HG03095 (cell line): ENCODE results near the gene NEB.
"Not testable (repeated sequence)": the region's sequence is repeated elsewhere in the genome, so short reads cannot be mapped to it uniquely, and the experiment has no call there.

Experiments
- ATAC-seq: cut with Tn5 transposase; IDR thresholded peaks from one replicate; pipeline ENCODE4 v1.9.1; 2021; ENCODE audit warnings: moderate library complexity; ENCODE audit not compliant: unreplicated experiment

NEB gene

DNA sequence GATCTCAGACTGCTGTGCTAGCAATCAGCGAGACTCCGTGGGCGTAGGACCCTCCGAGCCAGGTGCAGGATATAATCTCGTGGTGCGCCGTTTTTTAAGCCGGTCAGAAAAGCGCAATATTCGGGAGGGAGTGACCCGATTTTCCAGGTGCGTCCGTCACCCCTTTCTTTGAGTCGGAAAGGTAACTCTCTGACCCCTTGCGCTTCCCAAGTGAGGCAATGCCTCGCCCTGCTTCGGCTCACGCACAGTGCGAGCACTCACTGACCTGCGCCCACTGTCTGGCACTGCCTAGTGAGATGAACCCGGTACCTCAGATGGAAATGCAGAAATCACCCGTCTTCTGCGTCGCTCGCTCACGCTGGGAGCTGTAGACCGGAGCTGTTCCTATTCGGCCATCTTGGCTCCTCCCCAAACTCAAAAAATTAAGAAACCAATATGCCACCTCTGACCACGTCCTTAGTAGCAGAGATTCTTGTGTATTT is 29.8 kb downstream of the NEB start:
- ATAC-seq: not testable (repeated sequence)

DNA sequence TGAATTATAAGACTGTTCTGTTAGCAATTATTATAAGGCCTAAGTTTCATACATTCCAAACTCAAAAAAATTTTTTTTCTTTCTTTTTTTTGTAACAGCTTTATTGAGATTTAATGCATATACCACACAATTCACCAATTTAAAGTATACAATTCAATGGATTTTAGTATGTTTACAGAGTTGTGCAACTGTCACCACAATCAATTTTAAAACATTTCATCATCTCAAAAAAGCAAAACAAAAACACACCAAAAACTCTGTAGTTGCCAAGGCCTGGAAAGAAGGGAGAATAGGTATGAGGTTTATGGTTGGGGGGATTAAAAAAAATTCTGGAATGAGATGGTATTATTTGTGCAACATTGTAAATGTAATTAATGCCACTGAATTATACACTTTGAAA is 36.1 kb downstream of the NEB start:
- not testable (repeated sequence) for ATAC-seq

DNA sequence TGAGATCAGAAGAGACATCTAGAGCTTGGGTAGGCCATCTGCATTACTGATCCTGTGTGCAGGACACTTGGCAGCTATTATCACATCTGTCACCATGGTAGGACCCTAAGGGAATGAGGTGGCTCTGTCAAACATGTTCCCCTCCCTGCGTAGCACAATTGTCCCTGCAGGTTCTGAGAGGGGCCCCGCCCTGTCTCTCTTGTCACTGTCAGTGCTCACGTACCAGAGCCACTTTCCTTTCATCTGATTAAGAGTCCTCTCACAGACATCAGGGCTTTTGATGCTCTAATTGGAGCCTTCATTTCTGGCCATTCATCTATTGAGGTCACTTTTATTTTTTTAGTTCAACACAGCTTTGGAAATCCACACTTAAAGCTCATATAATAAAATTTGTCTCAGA is 38.5 kb downstream of the NEB start:
- ATAC-seq: no peak

DNA sequence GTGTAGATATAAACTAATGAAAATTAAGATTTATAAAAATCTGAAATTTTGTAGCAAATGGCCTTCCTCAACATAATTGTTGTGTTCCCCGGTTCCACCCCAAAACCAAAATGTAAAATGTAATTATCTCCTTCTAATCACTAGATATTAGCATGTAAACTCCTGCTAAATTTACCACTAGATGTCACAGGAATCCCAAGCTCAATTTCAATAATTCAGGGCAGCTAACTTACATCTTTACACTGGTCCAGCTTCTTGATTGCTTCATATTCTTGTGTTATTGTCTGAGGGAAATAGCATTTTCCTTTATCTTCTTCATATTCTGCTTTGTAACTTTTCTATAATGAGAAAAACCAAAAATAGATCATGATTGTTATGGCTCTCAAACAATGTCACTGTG is 42.6 kb downstream of the NEB start:
- ATAC-seq: no peak

DNA sequence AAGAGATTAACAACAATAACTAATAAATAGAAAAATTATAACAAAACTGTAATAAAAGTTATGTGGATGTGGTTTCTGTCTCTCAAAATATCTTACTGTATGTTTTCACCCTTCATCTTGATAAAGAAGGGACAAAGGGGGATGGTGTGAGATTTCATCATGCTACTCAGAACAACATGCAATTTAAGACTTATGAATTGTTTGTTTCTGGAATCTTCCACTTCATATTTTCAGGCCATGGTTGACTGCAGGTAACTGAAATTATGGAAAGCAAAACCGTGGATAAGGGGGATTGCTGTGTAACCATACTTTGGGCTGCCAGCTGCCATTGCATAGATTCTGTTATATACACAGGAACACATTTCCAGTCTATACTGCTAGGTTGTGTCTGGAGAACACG is 45.6 kb downstream of the NEB start:
- ATAC-seq: no peak

DNA sequence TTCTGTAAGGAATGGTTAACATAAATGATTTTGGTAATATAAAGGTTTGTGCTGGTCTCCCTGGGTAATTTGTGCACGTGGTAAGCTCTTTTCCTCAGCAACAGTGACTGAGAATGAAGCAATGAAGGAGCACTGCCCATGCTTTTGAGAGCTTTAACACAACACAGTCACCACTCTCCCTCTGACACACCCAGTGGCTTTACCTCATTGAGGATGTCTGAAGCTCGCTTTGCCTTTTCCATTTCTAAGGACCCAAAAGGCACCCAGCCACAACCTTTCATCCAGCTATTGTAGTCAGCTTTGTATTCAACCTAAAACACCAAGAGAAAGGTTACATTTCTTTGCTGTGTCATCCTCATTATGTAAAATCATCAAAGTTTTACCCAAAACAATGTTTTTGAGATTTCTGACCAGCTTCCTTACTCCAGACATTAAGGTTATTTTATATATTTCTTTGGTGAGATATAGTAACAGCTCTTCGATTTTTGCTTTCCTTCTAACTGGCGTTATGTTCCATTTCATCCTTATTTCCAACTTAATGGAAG is 51.7 kb downstream of the NEB start:
- no peak for ATAC-seq

DNA sequence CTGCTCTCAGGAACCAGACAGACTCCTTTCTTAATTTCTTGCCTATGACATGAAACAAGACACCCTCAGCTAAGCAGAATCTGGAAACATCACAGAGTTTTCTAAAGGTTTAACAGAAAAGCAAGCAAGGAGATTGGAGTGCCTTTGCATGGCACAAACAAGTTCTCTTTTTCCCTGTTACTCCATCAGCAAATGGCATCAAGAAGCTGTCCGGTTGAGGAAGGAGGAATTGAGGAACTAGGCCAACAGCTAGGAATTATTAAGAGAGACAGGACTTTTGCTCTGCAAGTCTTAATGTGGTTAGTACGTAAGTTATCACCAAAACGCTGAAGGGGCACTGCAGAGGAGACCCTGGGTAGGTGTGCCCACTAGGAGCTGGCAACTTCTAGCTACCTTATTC is 53.2 kb downstream of the NEB start:
- no peak for ATAC-seq

DNA sequence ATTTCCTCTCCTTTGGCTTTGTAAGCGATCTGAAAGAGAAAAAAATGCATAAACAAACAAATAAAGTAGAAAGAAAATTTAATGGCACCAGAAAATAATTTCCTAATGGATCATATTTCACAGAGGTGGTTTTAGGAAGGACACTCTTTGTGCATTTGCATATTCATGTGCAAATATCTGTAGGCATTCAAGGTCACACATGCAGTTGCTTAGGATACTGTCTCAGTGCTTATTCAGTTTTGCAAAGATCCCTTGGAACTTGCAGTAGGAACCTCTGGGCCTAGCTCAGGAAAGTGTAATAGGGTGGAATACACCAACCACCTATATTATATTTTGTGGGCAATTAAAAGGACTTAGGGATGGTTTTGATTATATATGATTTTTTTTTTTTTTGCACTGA is 54.3 kb downstream of the NEB start:
- no peak for ATAC-seq

DNA sequence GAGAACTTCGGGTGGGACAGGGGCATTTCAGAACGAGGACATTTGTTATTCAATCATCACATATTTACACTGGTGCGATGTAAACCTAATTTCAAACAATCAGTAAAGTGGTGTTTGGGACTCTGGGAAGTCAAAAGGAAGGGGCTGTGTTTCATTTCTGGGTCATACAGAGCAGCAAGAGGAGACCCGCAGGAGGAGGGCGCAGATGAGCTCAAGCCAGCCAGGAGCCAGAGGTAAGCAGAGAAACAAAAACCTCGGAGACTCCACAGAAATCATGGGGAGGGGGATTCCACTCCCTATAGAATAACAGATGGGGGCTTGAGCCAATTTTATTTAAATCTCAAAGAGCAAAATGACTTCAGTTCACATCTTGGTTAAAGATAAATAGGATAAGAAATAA is 55.4 kb downstream of the NEB start:
- ATAC-seq: no peak

DNA sequence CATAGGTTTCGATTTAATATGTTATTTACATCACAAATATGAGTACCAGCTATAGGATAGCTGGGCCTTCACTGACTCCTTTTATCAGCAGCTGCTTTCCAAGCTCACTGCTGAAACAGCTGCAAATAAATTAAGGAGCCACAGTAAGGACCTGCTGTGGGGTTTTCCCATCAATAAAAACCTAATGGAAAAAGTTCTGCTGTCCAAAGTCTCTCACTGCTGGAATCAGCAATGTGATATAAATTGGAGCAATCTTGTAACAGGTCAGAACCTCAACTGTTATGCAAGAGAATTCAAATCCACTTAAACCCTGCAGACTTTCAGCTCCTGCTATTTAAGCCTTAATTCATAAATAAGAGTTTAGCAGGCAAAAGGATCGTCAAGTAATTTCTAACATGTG is 61.3 kb downstream of the NEB start:
- ATAC-seq: no peak

DNA sequence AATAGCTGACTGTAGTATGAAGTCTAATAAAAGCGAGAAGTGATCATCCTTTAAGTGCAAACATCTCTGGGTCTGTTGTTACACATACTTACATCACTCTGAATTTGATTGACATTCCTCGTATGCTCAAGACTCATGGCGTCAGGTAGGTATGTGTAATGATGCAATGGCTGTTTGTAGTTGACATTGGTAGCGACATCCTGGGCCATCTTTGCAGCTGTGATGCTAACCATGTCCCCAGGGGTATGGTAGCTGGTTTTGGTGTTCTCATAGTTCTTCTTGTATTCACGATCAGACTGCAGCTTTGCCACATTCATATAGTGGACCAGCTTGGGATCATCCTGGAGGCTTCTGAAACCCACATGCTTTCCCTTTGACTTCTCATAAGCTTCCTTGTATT is 62.0 kb downstream of the NEB start:
- no peak for ATAC-seq

DNA sequence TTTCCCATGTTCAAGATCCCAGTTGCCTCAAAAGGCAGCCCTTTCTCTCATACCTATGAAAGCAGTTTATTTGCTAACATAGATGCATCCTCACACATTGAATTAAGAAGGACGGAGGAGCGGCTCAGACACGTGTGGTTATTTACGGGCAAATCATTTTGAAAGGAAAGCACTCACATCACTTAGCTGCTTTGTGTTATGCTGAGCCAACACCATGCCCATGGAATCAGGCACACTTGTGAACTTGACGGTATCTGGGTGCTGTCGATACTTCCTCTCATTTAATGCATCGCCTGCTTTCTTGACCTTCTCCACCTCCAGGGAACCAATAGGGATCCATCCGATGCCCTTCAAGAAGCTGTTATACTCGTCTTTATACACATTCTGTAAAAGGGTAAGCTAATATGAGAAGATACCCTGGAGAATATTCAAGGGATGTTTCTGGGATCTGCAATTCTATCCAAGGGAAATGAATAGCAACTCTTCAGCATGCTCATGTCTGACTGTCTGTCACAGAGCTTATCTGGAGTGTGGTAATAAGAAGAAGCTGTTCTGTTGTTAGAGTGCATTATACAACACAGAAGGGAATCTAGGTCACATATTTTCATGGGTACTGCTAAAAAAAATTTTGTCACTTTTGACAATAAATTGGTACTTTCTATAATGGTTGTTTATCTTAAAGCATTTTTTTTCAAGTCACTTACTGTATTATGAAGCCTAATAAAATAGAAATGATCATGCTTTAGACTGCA is 63.3 kb downstream of the NEB start:
- no peak for ATAC-seq

DNA sequence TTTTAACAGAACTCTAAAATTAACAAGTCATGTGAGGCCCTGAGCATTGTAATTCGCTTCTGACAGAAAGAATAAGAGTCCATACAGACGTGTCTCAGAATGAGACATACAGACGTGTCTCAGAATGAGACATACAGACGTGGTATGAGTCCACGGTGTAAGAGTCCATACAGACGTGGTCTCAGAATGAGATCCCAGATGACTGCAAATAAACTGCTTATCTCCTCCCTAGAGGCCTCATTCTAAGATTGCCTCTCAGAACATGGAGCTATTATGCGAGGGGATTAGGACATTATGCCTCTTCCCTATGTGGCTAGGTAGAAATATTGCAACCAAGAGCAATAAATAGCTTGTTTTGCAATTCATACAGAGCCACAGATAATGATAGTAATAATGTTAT is 63.9 kb downstream of the NEB start:
- ATAC-seq: no peak

DNA sequence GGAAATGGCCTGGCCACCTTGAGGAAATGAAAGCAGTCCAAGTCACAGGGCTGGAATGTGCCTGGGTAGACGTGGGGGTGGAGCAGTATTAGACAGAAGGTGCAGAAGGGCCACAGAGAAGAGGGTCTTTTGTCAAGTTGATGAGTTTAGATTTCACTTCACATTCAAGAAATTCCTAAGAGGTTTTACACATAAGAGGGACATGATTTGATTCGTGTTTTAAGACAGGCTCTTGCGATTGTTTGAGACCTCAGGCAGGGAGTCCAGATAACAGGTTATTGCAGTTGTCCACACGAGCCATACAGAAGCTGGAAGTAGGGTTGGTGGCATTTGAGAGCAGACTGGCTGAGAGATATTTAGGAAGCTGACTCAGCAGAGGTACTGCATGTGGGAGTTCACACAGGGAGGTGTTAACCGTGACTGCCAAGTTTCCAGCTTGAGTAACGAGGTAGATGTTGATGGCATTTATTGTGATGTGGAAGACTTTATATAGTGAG is 64.6 kb downstream of the NEB start:
- ATAC-seq: no peak

DNA sequence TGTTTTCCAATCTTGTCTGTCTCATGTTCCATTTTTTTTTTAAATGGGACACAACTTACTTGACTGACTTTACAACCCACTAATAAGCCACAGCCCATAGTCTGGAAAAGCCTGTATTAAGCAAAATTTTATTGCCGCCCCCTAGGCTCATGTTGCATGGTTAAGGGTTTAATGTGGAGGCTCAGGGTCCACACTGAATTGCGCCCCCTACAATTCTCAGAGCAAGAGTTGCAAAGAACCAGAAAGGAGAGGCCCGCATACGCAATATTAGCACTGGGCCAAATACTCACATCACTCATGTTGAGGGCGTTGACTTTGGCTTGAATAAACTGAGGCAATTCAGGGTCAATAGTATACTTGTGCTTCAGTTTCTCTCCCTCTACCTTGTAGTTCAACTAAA is 65.5 kb downstream of the NEB start:
- ATAC-seq: no peak

DNA sequence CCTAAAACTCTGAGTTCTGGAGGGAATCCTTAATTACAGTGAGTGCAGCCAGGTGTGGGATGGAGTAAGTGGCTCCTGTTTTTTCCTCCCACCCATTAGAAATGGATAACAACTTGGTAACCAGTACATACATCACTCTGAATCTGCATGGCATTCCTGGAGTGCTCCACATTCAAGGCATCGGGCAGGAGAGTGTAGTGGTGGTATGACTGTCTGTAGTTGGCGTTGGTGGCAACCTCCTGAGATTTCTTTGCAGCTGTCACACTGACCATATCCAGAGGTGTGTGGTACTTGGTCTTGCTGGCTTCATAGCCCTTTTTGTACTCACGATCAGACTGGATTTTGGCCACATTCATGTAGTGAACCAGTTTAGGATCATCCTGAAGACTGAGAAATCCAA is 68.3 kb downstream of the NEB start:
- ATAC-seq: no peak

DNA sequence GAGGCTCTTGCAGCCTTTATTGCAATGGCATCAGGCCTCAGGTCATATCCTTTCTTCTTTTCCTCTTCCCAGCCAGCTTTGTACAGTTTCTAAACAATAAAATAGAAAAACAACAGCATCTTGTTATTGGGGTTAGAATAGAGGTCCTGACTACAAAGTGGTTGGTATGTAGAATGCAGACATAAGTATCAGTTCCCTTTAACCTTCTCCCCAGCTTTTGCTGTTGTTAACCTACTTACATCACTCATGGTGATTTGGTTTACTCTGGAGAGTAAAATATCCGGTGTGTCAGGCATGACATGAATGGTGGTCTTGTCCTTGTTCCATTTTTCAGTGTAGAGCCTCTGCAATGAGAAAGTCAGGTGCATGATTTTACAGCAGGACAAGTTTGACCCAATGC is 69.8 kb downstream of the NEB start:
- no peak for ATAC-seq

DNA sequence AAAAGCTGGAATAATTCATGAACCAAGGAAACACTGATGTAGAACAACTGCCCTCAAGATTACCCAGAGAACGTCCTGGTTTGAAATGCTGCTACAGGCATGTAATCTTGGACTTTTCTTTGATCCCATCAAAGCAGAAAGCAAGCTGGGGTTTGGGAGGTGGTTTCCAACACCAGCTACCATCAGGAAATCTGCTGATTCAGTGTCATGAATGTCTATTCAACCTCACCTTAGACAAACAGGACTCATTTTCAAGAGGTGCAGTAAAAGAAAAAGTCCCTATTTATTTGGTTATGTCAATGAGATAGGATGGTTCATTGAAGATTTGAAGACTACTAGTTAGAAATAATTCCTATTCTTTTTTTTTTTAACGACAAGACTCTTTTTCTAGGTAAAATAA is 72.7 kb downstream of the NEB start:
- ATAC-seq: no peak

DNA sequence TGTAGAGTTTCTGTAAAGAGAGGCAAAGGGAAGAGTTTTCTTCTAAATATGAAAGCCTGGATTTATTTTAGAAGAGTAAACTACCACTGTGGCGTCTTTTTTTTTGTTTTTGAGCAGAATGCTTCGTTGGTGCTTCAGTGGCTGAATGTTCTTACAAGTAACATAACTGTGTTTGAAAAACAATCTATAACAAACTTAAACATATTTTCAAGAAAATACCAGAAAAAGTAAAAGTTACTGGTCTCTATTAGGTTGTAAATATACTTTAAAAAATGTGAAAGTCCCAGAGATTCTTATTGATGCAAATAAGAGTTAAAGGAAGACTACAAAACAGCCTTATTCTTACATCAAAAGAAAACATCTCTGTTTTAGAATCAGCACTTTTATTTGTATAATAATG is 76.2 kb downstream of the NEB start:
- no peak for ATAC-seq

DNA sequence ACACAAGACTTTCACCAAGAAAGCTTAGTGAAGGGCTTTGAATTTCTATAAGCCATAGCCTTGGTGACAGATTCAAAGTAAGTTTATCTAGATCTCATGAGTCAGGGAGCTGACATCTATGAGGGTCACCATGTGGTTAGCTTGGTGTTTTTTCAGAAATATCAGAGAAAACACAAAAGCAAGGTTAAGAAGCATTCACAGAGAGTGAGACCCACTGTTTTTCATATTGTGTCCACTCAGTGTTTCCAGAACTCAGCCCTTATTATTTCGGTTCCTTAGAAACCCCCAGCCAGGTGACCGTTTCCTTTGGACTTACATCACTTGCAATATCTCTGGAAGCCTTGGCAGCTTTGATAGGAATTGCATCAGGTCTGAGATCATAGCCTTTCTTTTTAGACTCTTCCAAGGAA is 76.6 kb downstream of the NEB start:
- ATAC-seq: no peak

DNA sequence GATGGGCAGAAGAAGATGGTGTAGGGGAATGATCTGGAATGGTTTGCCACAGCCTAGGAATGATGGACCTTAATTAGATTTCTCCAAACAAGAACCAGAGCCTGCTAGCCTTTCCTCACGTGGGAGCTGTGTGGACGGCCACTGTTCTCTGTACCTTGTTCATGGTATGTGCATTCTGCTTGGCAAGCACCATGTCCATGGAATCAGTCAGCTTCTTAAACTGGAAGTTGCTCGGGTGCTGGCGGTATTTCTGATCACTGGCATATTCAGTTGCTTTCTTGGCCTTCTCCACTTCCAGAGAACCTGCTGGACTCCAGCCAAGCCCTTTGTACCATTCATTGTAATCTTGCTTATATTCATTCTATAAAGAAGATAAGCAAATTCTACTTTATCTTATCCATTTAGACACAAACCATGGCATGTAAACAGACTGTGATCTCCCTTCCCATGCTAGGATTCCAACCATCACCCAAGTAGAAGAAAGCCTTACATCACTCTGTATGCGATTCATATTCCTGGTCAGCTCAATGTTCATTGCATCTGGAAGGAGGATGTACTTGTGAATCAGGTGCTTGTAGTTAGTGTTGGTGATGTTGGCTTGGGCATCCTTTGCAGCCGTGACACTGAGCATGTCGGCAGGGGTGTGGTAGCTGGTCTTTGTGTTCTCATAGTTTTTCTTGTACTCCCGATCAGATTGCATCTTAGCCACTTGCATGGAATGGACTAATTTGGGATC is 78.4 kb downstream of the NEB start:
- ATAC-seq: no peak

DNA sequence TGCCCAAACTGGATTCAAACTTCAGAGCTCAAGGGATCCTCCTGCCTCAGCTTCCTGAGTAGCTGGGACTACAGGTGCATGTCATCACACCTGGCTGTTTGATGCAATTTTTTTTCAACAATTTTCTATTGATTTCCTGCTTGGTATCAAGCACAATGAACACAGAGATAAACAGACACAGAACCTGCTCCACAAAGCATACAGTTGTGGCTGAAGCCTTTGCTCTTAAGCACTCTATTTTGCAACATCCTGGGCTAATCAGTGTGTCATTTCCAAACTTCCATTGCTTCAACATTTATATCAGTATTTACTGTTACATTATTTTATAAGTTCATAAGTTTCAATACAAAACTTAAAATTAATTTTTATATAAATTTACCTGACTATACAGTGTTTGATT is 79.4 kb downstream of the NEB start:
- ATAC-seq: no peak
